ENCODE results near the gene SGK1.
"Not testable (repeated sequence)": the region's sequence is repeated elsewhere in the genome, so short reads cannot be mapped to it uniquely, and the experiment has no call there.

The SGK1 gene

DNA sequence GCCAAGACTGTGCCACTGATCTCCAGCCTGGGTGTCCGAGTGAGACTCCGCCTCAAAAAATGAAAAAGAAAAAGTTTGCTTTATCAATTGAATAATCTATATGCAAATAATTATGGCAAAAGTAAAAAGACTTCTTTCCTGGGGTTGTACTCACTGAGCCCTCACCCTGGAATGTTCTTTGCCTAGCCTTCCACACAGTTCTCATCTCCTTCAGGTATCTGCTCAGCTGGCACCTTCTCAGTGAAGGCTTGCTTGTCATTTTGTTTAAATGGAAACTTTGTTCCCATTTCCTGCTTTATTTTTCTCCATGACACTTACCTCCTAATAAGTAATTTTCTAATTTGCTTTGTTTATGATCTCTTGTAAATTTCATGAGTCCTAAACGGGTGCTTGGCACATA is 96.7 kb downstream of the SGK1 start:
- ATAC-seq (no peak), DNase-seq (no peak)

DNA sequence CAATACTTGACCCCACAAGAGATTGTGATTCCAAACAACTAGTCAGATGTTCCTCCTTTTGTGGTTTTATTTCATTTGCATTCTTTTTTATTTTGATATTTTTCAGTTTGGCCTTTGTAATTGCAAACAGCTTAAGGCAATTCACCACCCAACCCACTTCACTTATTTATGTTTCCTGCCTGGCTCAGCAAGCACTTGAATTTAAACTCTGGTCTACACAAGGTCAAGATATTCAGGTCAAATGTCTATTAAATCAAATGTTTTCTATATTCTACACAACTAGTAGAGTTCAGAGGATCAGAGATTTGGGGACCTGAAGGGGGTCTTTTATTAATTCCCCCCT is 100.1 kb downstream of the SGK1 start:
- no peak for ATAC-seq

DNA sequence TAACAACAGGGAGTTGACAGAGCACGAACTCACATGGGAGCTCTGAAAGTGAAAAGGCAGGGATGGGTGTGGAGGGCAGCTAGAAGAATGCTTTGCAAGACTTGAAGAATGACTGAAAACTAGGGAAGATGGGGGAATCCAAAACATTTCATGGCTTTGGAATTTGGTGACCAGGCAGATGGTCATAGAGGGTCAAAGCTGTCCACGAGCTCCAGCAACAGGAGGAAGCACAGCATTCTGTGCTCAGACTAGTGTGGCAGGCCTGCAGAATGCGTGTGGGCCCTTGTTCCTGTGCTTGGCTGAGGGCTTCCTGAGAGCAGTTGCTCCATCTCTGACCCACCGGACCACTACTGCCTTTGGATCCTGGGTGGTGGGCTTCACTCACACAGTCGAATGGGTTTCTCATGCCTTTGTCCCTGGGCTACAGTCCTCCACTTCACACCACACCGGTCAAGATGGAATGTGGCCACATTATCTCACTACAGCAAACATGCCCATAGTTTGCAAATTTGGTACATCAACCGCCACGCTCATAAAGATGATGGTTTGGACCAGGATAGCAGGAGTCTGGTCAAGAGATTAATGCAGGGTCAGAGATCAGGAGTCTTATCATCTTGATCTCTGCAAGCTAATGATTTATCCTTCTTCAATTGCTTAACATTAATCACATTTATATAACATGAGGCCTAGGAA is 100.7 kb downstream of the SGK1 start:
- DNase-seq (no peak), ATAC-seq (no peak)

More for the DNA sequence above, 100.1 kb downstream of the SGK1 start:
- DNase-seq: no peak

DNA sequence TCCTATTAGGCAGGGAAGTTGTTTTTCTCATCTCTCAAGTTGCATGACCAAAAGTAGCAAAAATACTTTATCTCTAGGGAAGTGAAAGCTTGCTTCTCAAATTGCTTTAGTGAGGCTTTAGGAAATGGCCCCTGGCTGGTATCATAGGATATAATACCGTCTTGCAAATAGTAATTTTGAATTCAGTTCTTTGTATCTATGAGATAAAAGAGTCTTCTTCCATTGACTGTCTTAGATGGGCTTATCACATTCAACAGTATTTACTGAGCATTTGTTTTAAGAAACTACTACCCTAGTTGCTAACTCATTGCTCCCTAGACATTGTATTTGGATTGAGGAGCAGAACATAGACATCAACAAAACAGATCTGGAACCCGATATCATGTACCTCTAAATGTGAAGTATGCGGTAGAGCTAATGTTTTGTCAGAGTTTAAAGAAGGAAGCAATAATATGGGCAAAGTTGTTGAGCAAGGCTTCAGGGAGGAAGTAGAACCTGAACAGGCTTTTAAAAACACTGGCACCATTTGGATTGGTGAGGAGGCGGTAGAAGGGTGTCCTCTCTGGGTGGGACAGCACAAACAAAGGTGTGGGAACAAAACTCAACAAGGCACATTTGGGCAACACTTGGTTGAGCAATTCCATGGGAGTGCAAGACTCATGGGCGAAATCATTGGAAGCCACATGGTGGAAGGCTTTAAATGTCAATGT is 101.5 kb downstream of the SGK1 start:
- DNase-seq (no peak), ATAC-seq (no peak)

DNA sequence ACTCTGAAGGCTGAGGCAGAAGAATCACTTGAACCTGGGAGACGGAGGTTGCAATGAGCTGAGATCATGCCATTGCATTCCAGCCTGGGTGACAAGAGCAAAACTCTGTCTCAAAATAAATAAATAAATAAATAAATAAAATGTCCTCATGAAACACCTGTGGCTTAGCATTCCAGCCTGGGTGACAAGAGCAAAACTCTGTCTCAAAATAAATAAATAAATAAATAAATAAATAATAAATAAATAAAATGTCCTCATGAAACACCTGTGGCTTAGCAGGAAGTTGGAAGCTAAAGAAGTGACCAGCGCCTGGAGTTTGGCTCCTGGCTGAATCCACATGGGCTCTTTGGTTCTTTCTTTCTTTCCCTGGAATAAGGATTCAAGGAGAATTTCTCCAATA is 104.5 kb downstream of the SGK1 start:
- DNase-seq, ATAC-seq: not testable (repeated sequence)

DNA sequence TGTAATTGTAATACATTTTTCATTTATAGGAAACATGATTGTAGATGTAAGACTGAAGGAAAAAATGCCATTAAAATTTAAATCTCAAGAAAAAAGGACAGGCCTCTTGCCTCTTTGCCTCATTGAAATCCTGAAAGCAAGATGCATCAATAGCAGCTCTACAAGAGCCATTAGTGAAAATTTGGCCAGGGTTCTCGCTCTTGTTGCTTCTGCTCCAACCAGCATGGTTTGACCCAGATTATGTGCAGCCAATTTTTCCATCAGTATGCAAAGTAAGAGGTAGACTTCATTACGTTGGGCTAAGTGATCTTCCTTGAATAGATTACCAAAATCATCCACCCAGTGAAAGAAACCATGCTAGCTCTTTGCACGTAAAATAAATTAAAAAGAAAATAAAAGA is 106.6 kb downstream of the SGK1 start:
- ATAC-seq: no peak
- no peak for DNase-seq

DNA sequence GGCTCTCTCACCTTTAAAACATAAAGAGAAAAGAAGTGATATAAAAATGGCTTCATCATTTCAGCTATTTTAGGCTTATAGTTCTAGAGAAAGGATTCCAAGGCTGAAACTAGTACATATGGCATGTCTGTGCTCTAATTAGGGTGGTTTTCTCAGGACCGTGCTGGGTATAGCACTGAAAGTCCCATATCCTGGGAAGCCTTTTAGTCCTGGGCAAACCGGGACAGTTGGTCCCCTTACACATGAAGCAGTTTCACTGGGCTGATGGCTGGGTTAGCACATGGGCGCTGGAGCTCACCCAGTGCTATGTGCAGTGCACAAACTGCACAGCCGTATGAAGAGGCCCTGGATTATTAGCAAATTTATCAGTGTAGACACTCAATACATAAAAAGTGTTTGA is 110.5 kb downstream of the SGK1 start:
- ATAC-seq (no peak), DNase-seq (no peak)

DNA sequence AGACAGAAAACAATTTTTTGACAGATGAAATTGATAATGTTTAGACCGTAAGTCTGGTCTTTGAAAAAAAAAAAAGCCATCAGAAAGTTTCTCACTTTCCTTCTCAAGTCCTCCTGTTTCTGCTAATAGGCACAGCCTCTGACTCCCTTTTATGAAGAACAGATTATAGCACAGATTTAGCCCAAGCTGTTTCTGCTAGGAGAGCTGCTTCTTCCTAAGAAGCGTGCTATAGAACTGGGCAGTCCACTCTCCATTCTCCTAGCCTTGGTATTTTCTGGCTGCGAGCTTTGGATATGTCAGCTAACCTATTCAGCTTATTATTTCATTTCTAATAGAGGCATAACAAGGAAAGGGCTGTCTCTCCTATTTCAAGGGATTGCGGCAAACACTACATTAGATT is 112.5 kb downstream of the SGK1 start:
- no peak for ATAC-seq
- DNase-seq: no peak

DNA sequence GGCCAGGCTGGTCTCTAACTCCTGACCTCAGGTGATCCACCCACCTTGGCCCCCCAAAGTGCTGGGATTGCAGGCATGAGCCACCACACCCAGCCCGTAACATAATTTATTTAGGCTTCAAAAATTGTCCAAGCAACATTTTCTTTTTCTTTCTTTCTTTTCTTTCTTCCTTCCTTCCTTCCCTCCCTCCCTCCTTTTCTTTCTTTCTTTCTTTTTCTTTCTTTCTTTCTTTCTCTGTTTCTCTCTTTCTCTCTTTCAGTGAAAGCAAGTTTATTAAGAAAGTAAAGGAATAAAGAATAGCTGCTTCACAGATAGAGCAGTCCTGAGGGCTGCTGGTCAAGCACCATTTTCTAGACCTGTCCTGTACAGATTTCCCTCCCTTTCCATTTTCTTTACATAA is 113.2 kb downstream of the SGK1 start:
- not testable (repeated sequence) for DNase-seq, ATAC-seq

DNA sequence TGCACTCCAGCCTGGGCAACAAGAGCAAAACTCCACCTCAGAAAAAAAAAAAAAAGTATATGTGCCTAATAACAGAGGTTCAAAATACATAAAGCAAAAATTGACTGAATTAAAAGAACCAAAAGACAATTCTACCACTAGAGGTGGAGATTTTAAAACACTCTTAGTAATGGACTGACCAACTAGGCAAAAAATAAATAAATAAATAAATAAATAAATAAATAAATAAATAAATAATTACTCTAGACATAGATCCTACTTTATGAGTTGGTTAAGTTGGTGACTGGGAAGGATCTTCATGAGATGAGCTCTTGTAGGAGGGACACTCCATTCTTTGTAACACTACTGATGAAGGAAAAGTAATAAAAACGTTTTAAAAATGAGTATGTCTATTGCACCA is 113.9 kb downstream of the SGK1 start:
- DNase-seq: no peak

DNA sequence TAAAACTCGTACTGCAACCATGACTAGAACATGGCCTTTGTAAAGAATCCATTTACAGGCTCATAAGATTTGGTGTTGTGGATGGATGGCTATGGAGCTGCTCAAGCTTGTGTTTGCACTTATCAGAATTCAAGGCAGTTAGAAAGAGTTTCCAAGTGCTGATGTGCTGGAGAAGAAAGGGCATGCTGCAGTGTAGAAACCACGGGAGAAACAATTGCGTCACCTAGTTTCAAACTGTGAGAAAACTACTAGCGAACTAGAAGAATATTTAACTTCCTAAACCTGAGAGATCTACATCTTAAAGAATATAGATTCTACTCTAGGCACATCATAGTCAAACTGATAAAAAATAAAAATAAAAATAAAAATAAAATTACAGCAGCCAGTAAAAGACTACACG is 116.2 kb downstream of the SGK1 start:
- DNase-seq (no peak), ATAC-seq (no peak)

More for the DNA sequence above, 113.9 kb downstream of the SGK1 start:
- no peak for ATAC-seq

DNA sequence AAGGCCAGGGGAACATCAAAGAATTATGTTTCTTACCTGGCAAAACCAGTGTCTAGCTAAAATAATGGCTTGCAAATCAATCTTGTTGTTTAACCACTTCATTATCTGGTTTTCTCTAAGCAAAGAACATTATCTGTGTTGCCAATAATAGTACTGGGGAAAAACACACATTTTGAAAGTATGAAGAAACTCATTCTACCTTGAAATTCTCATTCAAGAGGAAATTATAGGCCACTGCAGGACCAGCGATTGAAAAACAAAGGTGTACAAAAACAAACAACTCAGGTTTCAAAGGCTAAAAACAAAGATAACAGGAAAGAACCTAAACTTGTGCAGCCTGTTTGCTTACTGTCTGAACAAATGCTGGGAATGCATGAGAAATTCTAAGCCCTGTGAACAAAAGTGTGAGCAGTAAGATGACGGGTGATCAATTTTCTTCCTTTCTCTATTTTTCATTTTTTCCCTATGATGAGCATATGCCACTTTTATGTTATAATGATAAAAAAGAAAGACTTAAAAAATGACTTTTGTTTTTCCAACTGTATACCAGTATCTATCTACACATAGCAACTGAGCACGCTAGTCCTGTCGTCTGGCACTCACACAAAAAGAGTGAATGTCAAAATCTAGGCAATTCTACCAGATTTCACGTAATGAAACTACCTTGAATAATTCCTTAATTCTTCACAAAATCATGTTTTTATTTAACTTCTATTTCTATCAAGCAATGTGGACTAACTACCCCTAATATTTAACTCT is 117.9 kb downstream of the SGK1 start:
- DNase-seq (no peak), ATAC-seq (no peak)

DNA sequence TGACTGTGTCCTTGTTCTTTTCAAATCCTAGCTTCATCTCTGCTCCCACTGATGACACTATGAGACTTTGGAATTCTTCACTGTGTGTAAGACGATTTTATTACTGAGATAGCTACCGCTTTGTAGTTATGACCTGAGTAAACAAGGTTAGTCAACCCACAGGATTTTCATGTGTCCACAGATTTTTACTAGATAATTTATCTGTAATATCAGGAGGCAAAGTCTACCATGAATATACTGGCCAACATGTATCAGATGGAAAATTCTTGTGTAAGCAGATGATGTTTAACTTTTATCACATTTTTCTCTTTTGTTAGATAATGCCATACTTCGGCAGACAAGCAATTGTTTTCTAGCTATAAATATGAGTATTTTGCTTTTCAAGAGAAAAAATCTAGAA is 119.8 kb downstream of the SGK1 start:
- ATAC-seq (no peak), DNase-seq (no peak)

DNA sequence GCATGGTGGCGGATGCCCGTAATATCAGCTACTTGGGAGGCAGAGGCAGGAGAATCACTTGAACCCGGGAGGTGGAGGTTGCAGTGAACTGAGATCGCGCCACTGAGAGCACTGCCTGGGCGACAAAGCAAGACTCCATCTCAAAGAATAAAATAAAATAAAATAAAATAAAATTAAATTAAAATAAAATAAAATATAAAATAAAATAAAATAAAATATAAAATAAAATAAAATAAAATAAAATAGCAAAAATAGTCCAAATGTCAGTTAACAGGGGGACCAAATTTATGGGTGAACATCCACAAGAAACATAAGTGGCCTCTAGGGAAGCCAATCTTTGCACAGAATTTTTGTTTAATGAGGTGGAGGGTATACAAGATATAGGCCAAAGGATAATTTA is 120.2 kb downstream of the SGK1 start:
- ATAC-seq, DNase-seq: not testable (repeated sequence)

DNA sequence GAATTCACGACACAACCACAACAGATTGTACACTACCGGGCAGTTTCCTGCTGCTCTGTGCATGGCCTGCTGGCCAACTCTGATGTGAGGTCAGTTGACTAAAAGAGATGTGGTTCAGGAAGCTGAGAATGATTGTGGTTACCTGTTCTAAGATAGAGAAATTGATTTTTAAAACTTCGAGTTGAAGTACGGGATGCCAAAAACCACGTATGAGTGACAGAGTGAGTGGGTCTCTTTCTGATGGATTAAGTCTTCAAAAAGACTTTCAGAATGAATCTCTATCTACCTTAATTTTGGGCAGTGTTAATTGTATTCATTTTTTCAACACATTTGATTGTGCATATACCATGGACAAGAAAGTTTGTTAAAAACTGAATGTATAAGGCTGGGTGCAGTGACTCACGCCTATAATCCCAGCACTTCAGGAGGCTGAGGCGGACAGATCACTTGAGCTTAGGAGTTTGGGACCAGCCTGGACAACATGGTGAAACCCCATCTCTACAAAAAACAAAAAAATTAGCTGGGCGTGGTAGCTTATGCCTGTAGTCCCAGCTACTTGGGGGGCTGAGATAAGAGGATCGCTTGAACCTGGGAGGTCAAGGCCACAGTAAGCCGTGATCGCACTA is 121.2 kb downstream of the SGK1 start:
- no peak for DNase-seq
- ATAC-seq: peak; percentile 46

DNA sequence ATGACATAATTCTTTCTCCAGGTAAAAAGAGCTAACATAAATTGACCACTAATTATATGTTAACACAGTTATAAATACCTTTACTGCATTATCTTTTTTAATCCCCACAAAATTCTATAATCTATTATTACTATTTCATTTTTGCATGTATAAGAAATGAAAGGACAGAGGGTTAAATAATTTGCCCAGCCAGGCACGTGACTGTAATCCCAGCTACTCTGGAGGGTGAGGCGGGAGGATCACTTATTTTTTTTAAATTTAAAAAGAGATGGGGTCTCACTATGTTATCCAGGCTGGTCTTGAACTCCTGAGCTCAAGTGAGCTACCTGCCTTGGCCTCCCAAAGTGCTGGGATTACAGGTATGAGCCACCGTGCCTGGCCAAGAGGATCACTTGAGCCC is 121.9 kb downstream of the SGK1 start:
- DNase-seq (no peak), ATAC-seq (no peak)

DNA sequence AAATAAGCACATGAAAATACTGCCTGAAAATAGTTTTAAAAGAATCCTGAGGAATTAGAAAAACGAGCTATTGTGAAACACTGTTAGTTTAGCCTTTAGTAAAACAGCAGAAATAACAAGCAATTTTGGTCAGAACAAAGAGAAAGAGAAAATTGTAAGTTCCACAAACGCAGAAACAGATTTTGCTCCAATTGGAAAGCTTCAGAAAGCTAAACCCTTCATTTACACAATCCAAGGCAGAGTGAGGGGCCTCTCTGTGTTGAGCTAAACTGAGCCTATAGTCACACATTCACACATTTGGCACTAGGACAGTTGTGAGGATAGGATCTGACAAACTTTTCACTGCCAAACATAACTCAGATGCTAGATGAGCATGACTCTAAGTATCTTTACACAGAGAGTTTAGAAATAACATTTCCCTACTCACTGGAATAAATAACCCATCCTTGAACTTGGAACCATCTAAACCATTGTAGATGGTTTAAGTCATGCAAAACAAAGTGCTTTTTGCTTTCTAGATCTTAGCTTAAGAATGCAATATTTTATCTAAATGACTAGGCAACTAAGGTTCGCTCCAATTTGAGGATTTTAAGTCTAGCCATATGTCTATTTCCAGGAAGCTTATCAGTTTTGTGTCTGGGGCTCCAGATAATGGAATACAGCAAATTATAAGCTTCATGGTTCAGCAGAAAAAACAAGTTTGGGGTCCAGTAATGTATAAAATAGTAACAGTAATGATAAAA is 122.6 kb downstream of the SGK1 start:
- no peak for DNase-seq
- no peak for ATAC-seq

DNA sequence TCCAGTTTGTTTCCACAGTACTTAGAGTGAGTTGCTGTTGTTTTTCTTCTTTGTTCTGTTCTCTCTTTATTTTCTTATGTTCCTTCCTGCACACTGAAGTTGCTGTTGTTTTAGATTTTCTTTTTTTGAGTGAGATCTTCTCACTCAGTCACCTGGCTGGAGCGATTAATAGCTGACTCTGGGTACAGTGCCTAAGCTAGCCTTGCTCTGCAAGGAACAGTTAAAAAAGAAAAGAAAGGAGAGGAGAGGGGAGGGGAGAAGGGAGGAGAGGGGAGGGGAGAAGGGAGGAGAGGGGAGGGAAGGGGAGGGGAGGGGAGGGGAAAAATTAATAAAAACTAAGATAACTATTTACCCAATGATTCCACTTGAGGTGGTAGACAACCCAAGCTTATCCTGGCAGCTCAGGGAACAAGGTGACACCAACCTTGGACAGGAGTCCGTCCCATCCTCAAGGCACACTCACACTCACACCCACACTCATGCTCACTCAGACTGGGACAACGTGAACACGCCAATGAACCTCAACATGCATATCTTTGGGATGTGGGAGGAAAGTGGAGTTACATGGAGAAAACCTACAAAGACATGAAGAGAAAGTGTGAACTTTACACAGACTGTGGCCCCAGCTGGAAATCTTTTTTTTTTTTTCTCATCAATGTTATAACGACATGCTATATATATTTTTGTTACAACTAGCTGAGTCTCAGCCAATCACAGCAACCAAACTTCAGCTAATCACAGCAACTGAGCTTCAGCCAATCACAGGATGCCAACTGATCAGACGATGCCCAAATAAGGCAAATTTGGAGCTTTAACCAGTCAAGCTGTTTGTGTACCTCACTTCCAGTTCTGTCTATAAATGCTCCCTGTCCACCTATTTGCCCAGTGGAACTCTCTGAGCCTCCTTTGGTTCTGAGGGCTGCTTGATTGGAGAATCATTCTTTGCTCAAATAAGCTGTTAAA is 124.1 kb downstream of the SGK1 start:
- ATAC-seq (no peak), DNase-seq (no peak)

DNA sequence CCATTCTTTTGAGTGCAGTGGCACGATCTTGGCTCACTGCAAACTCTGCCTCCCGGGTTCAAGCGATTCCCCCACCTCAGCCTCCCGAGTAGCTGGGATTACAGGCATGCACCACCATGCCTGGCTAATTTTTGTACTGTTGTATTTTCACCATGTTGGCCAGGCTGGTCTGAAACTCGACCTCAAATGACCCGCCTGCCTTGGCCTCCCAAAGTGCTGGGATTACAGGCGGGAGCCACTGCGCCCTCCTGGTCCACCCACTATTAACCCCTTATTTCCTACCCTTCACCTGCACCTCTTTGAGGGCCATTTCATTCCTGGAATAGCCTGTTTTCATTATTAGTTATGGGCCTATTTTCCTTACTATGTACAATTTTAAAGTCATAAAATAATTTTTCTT is 125.3 kb downstream of the SGK1 start:
- not testable (repeated sequence) for DNase-seq, ATAC-seq

DNA sequence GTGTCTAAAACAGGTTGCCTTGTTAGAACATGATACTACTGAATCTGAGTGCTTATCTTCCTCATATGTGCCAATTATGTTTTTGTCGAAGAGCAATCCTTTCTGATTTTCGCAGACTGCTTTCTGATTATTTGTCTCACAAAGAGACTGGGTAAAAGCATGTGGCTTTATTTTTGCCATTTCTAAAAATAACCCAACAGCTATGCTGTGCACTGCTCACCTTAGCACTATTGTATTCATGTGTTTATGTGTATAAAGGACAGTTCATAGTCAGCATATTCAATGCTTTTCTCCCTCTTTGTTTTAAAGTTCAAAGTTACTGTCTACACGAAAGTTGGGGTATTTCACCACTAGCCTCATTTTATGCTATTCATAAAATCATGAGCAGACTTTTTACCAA is 127.0 kb downstream of the SGK1 start:
- DNase-seq (no peak), ATAC-seq (no peak)

DNA sequence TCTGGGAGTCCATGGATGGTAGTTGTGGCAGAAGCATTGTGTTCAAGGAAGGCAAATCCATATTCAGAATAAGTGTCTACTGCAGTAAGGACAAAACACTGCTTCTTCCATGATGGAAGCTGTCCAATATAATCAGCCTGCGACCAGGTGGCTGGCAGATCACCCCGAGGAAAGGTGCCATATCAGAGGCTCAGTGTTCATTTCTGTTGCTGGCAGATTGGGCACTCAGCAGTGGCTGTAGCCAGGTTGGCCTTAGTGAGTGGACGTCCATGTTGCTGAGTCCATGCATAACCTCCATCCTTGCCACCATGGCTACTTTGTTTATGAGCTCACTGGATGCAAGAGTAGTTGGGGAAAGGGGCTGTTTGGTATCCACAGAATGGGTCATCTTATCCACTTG is 130.2 kb downstream of the SGK1 start:
- ATAC-seq: no peak

More for the DNA sequence above, 130.2 kb downstream of the SGK1 start:
- DNase-seq: no peak
